Suprapubic skin (tissue), 2 donors: ENCODE data around the gene GDA.

Experiments
- EP300 ChIP-seq: sonication (generic); formaldehyde crosslinking; IDR thresholded peaks from one replicate; pipeline ENCODE4 v1.6.1; 2017; ENCODE audit warnings: antibody characterized with exemption
- POLR2A ChIP-seq, 2 donors: fragments of 450-650 bp; IDR thresholded peaks; one replicate each; pipeline ENCODE4 v1.6.1; 2017; ENCODE audit warnings: antibody characterized with exemption in 2 of 2, mild to moderate bottlenecking in 2 of 2, moderate library complexity in 2 of 2

DNA sequence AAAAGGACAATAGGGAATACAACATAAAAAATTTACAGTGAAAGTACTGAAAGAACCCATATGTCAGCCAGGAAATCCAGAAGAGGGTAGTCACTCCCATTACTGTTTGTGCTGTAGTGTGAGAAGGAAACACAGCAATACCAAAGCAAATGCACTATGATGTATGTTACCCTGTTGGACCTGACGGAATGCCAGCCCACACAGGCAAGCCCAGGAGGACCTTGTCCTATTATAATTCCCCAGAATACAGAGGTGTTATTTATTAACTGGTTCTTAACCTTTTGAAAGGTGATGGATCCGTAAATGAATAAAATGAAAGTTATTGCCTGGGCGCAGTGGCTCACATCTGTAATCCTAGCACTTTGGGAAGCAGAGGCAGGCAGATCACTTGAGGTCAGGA, 79.0 kb downstream of the GDA start:
- TF ChIP-seq POLR2A (IDR thresholded peaks at IDR 0.05) (no peak), EP300 (no peak)
